ENCODE data around the gene NFATC3. TPM values are rescaled to one million over a fixed set of nuclear protein-coding genes. Genes with fewer than 3 reads are reported as not detected.
"Not testable (repeated sequence)": the region's sequence is repeated elsewhere in the genome, so short reads cannot be mapped to it uniquely, and the experiment has no call there.

Gene NFATC3
- total RNA-seq, 2 experiments from 2014 or later: 68.4 to 81.2 TPM

DNA sequence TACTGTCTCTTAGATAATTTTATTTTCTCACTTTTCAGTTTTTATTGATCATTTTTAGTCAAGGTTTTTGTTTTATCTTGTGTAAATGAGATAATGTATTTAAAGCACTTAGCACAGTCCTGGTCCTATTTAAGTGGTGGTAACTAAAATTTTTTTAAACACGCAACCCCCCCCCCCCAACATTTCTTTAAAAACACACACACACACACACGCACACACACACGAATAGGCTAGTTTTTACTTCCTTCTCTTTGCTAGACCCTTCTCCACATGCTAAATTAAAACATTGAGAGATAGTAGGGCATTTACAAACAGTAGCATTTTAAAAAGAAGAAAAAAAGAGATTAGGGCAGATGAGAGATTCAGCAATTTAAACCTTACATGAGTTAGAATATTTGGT lies 5.0 kb downstream of the NFATC3 start:
- CTCF ChIA-PET: interaction anchor here (0.6 to 1.4 kb wide), 3 partner anchors 11 to 77 kb away, joined by 3 to 4 read pairs (median 4); no protein-coding TSS in a partner anchor
- H3K4me1 Mint-ChIP-seq: peaks cover 68% of the 10 kb centered on the region
- no peaks in the 10 kb centered on the region for H3K27me3 Mint-ChIP-seq
- no peaks in the 10 kb centered on the region for H3K9me3 Mint-ChIP-seq (ENCODE audit: low read depth)
- H3K4me3 Mint-ChIP-seq: peak overlapping the region; percentile 55
- POLR2A ChIA-PET: no interaction called here
- DNase-seq (no peak), ATAC-seq (no peak)
- H3K36me3 Mint-ChIP-seq (ENCODE audit: low read depth): peaks cover 8% of the 10 kb centered on the region
- H3K27ac Mint-ChIP-seq: peak overlapping the region; percentile 82
- intact Hi-C loops (cut with DNase I, micrococcal nuclease): loop anchor here (5.0 kb wide), 2 partner anchors 42 to 237 kb away; no protein-coding TSS in a partner anchor

GRCh38 chr16:68090533-68090932 lies 5.4 kb downstream of the NFATC3 start:
- Mint-ChIP-seq H3K9me3 (ENCODE audit: low read depth) (no peaks in the 10 kb centered on the region), H3K27ac (peak overlapping the region; percentile 82), H3K27me3 (no peaks in the 10 kb centered on the region), H3K4me3 (peak overlapping the region; percentile 55), H3K36me3 (ENCODE audit: low read depth) (peaks cover 8% of the 10 kb centered on the region), H3K4me1 (peaks cover 71% of the 10 kb centered on the region)
- CTCF ChIA-PET: interaction anchor here (0.7 kb wide), 1 partner anchor 9 kb away, joined by 3 read pairs; no protein-coding TSS in a partner anchor
- POLR2A ChIA-PET: no interaction called here
- ATAC-seq: no peak
- no peak for DNase-seq
- intact Hi-C loops (cut with DNase I, micrococcal nuclease): loop anchor here (5.0 kb wide), 2 partner anchors 42 to 237 kb away; no protein-coding TSS in a partner anchor

DNA sequence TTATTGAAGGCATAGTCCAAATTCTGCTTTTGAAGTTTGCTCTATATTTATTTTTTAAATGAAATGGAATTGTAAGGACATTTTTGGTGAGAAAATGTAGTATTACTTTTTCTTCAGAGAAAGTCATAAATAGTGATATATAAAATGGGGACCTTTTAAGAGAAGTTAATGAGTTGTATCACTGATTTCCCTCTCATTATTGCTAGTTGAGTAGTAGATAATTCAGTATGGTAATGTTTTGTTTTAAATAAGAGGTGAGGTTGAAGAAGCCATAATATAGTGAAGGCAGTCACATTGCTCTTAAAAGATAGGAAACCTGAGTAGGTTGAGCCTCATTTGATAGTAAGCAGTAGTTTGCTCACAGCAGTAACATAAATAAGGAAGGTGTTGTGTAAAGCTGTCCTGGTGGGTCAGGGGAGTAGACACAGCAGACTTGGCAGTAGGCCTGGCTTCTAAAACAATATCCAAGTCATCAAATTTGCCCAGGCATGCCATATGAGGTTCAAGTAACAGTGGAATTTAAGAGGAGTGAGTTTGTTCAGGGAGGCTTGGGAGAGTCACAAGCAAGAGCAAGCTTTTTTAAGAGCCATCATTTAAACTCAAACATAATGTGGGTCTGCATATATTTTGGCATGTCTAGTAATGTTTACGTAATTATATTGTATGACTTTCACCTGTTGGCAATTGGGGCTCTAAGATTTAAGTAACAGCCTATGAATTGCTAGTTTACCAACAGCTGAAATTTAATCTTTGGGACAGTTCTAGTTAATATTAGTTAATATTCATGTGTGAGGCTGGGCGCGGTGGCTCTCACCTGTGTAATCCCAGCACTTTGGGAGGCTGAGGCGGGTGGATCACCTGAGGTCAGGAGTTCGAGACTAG lies 6.5 kb downstream of the NFATC3 start:
- ATAC-seq: no peak
- intact Hi-C loops (cut with DNase I, micrococcal nuclease): loop anchor here (2.0 to 5.0 kb wide), 3 partner anchors 41 to 236 kb away; no protein-coding TSS in a partner anchor
- CTCF ChIA-PET: interaction anchor here (0.6 to 7.0 kb wide), 12 partner anchors 7 to 204 kb away, joined by 3 to 62 read pairs (median 4); partner anchors contain the start of gene NFATC3
- H3K36me3 Mint-ChIP-seq (ENCODE audit: low read depth): peaks cover 2% of the 10 kb centered on the region
- H3K4me1 Mint-ChIP-seq: peaks cover 77% of the 10 kb centered on the region
- peak overlapping the region; percentile 86 for H3K27ac Mint-ChIP-seq
- no peaks in the 10 kb centered on the region for H3K9me3 Mint-ChIP-seq (ENCODE audit: low read depth)
- DNase-seq: no peak
- H3K27me3 Mint-ChIP-seq: no peaks in the 10 kb centered on the region
- POLR2A ChIA-PET: no interaction called here
- no peak overlapping the region for H3K4me3 Mint-ChIP-seq

DNA sequence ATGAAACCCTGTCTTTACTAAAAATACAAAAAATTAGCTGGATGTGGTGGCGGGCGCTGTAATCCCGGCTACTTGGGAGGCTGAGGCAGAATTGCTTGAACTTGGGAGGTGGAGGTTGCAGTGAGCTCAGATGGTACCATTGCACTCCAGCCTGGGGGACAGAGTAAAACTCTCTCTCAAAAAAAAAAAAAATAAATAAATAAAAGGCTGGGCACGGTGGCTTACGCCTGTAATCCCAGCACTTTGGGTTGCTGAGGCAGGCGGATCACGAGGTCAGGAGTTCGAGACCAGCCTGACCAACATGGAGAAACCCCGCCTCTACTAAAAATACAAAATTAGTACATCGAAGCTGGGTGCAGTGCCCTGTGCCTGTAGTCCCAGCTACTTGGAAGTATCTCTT lies 7.1 kb downstream of the NFATC3 start:
- H3K4me1 Mint-ChIP-seq: peaks cover 82% of the 10 kb centered on the region
- H3K4me3 Mint-ChIP-seq; H3K36me3 Mint-ChIP-seq (ENCODE audit: low read depth); ATAC-seq; DNase-seq; H3K27me3 Mint-ChIP-seq; H3K9me3 Mint-ChIP-seq (ENCODE audit: low read depth): not testable (repeated sequence)
- CTCF ChIA-PET: interaction anchor here (0.9 to 7.0 kb wide), 15 partner anchors 8 to 235 kb away, joined by 3 to 62 read pairs (median 5); partner anchors contain the start of genes ESRP2 and NFATC3
- POLR2A ChIA-PET: interaction anchor here (2.1 kb wide), 1 partner anchor 7 kb away, joined by 16 read pairs; the partner anchor contains the start of gene NFATC3
- intact Hi-C loops (cut with DNase I, micrococcal nuclease): loop anchor here (2.0 to 5.0 kb wide), 3 partner anchors 40 to 235 kb away; no protein-coding TSS in a partner anchor
- peak overlapping the region; percentile 20 for H3K27ac Mint-ChIP-seq

- intact Hi-C loops (cut with DNase I, micrococcal nuclease): loop anchor here (1.0 to 5.0 kb wide), 9 partner anchors 9 to 233 kb away; partner anchors contain the start of gene NFATC3 (in 1 of the 2)
- H3K36me3 Mint-ChIP-seq (ENCODE audit: low read depth): peaks cover 2% of the 10 kb centered on the region
- no peaks in the 10 kb centered on the region for H3K27me3 Mint-ChIP-seq
- CTCF ChIA-PET: interaction anchor here (0.5 to 7.0 kb wide), 31 partner anchors 10 to 427 kb away, joined by 3 to 62 read pairs (median 4); partner anchors contain the start of genes ESRP2, NFATC3 and SLC7A6
- no peaks in the 10 kb centered on the region for H3K9me3 Mint-ChIP-seq (ENCODE audit: low read depth)
- peaks cover 82% of the 10 kb centered on the region for H3K4me1 Mint-ChIP-seq
- H3K4me3 Mint-ChIP-seq: peak overlapping the region; percentile 59
- POLR2A ChIA-PET: interaction anchor here (0.5 to 2.1 kb wide), 4 partner anchors 9 to 110 kb away, joined by 3 to 16 read pairs (median 4); partner anchors contain the start of gene NFATC3
- ATAC-seq: peak; percentile 85
- H3K27ac Mint-ChIP-seq: peak overlapping the region; percentile 80
- DNase-seq: no peak
These were observed 8.8 kb downstream of the NFATC3 start for GRCh38 chr16:68093816-68094613.

GRCh38 chr16:68094614-68094934 lies 9.4 kb downstream of the NFATC3 start:
- peaks cover 80% of the 10 kb centered on the region for H3K4me1 Mint-ChIP-seq
- H3K4me3 Mint-ChIP-seq: no peak overlapping the region
- ChIA-PET POLR2A (interaction anchor here (0.7 kb wide), 1 partner anchor 15 kb away, joined by 5 read pairs; no protein-coding TSS in a partner anchor), CTCF (interaction anchor here (1.0 to 7.0 kb wide), 15 partner anchors 9 to 170 kb away, joined by 3 to 62 read pairs (median 5); partner anchors contain the start of genes ESRP2, NFATC3 and SLC7A6)
- H3K27me3 Mint-ChIP-seq: no peaks in the 10 kb centered on the region
- intact Hi-C loops (cut with DNase I, micrococcal nuclease): loop anchor here (1.0 to 5.0 kb wide), 6 partner anchors 22 to 233 kb away; no protein-coding TSS in a partner anchor
- H3K36me3 Mint-ChIP-seq (ENCODE audit: low read depth): peaks cover 3% of the 10 kb centered on the region
- peak overlapping the region; percentile 80 for H3K27ac Mint-ChIP-seq
- DNase-seq (no peak), ATAC-seq (no peak)
- no peaks in the 10 kb centered on the region for H3K9me3 Mint-ChIP-seq (ENCODE audit: low read depth)

DNA sequence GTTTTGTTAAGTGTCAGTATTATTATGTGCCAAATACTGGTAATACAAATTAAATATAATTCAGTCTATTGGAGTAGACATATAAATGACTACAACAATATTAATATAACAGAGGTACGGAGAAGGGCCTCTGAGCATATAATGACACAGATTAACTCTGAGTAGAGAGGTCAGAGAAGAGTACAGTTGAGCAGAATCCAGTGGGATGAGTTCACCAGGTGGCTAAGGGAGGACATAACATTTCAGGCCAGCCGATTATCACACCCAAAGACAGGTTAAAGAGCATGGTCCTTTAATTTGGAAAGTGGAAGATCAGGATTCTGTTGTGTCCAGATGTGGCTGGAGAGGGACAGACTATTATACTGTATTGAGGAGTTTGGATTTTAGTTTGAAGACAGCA lies 11.3 kb downstream of the NFATC3 start:
- ATAC-seq (no peak), DNase-seq (no peak)
- Mint-ChIP-seq H3K27me3 (no peaks in the 10 kb centered on the region), H3K9me3 (ENCODE audit: low read depth) (no peaks in the 10 kb centered on the region), H3K36me3 (ENCODE audit: low read depth) (peaks cover 5% of the 10 kb centered on the region), H3K4me1 (peaks cover 78% of the 10 kb centered on the region), H3K27ac (peak overlapping the region; percentile 6), H3K4me3 (no peak overlapping the region)
- intact Hi-C loops (cut with DNase I, micrococcal nuclease): no loop called here
- ChIA-PET POLR2A (no interaction called here), CTCF (interaction anchor here (2.5 to 7.0 kb wide), 3 partner anchors 10 to 132 kb away, joined by 10 to 62 read pairs (median 56); no protein-coding TSS in a partner anchor)

DNA sequence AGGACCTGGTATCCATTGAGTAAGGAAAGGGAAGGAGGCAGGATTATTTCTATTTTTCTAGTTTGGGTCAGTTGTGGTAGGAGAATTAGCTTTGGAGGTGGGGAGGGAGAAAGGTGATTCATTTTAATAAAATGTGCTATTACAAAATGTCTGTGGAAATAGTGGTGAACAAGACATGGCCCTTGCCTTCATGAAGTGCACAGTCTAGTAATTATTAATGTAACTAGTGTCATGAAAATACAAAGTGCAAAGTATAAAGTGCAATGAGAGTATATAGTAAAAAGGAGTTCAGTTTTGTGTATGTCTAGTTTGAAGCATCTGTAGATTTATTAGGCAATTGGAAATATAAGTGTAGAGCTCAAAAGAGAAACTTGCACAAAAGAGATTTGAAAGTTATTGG lies 11.9 kb downstream of the NFATC3 start:
- CTCF ChIA-PET: interaction anchor here (0.9 to 7.0 kb wide), 4 partner anchors 10 to 132 kb away, joined by 3 to 62 read pairs (median 33); no protein-coding TSS in a partner anchor
- H3K4me3 Mint-ChIP-seq: no peak overlapping the region
- H3K4me1 Mint-ChIP-seq: peaks cover 76% of the 10 kb centered on the region
- no peaks in the 10 kb centered on the region for H3K9me3 Mint-ChIP-seq (ENCODE audit: low read depth)
- H3K27me3 Mint-ChIP-seq: no peaks in the 10 kb centered on the region
- H3K27ac Mint-ChIP-seq: peak overlapping the region; percentile 39
- POLR2A ChIA-PET: no interaction called here
- peaks cover 8% of the 10 kb centered on the region for H3K36me3 Mint-ChIP-seq (ENCODE audit: low read depth)
- ATAC-seq (no peak), DNase-seq (no peak)
- intact Hi-C loops (cut with DNase I, micrococcal nuclease): no loop called here

DNA sequence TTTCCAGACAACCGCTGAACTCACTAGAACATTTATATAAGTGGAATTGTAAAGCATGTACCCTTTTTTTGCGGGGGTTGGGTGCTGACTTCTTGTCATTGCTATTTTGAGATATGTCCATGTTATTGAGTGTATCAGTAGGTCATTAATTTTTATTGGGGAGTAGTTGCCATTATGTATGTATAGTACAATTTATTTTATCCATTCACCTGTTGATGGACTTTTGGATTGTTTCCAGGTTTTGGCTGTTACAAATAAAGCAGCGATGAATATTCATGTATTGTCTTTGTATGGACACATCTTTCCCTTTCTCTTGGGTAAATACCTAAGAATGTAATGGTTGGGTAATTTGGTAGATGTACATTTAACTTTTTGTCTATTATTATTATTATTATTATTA lies 12.7 kb downstream of the NFATC3 start:
- H3K4me3 Mint-ChIP-seq: no peak overlapping the region
- H3K27ac Mint-ChIP-seq: no peak overlapping the region
- H3K9me3 Mint-ChIP-seq (ENCODE audit: low read depth): no peaks in the 10 kb centered on the region
- ChIA-PET POLR2A (no interaction called here), CTCF (interaction anchor here (1.0 to 7.0 kb wide), 4 partner anchors 11 to 131 kb away, joined by 3 to 62 read pairs (median 33); no protein-coding TSS in a partner anchor)
- no peak for DNase-seq
- H3K27me3 Mint-ChIP-seq: no peaks in the 10 kb centered on the region
- ATAC-seq: no peak
- H3K36me3 Mint-ChIP-seq (ENCODE audit: low read depth): peaks cover 13% of the 10 kb centered on the region
- peaks cover 77% of the 10 kb centered on the region for H3K4me1 Mint-ChIP-seq
- intact Hi-C loops (cut with DNase I, micrococcal nuclease): no loop called here

DNA sequence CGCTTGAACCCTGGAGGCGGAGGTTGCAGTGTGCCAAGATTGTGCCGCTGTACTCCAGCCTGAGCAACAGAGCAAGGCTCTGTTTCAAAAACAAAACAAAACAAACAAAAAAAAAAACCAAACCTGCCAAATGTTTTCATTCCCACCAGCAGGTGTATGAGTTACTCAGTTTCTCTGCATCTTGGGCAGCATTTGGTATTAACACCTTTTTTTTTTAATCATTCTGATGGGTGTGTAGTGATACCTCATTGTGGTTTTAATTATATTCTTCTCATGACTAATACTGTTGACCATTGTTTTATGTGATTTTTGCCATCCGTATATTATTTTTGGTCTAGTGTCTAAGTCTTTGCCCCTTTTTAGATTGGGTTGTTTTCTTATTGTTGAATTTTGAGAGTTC lies 15.3 kb downstream of the NFATC3 start:
- H3K9me3 Mint-ChIP-seq (ENCODE audit: low read depth): peaks cover 6% of the 10 kb centered on the region
- H3K27me3 Mint-ChIP-seq: no peaks in the 10 kb centered on the region
- ChIA-PET CTCF (interaction anchor here (1.9 kb wide), 1 partner anchor 11 kb away, joined by 4 read pairs; no protein-coding TSS in a partner anchor), POLR2A (no interaction called here)
- peak overlapping the region; percentile 13 for H3K27ac Mint-ChIP-seq
- peaks cover 77% of the 10 kb centered on the region for H3K4me1 Mint-ChIP-seq
- DNase-seq: no peak
- peaks cover 19% of the 10 kb centered on the region for H3K36me3 Mint-ChIP-seq (ENCODE audit: low read depth)
- intact Hi-C loops (cut with DNase I, micrococcal nuclease): no loop called here
- H3K4me3 Mint-ChIP-seq: no peak overlapping the region
- ATAC-seq: no peak

Measured in activated CD4-positive, alpha-beta T cell treated with anti-CD3 and anti-CD28 coated beads for 36 hours (primary cell).